ENCODE results near the gene RTP3.

The RTP3 gene

DNA sequence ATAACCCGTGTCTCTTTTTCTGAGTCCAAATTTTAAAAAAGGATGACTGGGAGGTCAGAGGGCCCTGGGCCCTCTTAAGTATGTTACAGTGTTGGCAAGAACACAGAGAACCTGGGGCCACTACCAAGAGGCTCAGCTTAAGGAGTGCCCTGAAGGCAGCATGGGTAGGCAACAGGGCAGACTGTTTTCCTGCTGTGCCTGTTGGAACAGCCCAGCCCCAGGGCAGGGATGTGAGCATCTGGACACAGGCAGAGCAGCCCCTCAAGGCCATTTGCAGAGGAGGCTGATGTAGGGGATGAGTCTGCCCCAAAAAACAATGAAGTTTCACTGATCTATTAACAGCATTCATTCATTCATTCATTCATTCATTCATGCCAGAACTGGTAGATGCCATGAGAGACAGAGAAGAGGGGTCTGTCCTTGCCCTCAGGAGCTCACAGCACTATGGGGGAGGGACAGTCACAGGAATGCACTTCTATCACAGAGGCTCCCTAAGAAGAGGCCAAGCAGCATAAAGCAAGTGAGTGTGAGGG, 30.8 kb upstream of the RTP3 start:
- no peak for DNase-seq
- Histone ChIP-seq H3K27me3 (replicated peaks) (peaks cover 46% of the 10 kb centered on the region), H3K36me3 (replicated peaks) (no peaks in the 10 kb centered on the region), H3K4me3 (ENCODE audit: low read depth, low read length) (no peak overlapping the region), H3K27ac (no peak overlapping the region)
- no peak for TF ChIP-seq CTCF (IDR thresholded peaks at IDR 0.05; ENCODE audit: low read depth, low read length, missing control alignments)
- in situ Hi-C loops (cut with HindIII; ENCODE audit: low pct_ligation_motif_present, low sequenced_read_pairs) = no loop called here

DNA sequence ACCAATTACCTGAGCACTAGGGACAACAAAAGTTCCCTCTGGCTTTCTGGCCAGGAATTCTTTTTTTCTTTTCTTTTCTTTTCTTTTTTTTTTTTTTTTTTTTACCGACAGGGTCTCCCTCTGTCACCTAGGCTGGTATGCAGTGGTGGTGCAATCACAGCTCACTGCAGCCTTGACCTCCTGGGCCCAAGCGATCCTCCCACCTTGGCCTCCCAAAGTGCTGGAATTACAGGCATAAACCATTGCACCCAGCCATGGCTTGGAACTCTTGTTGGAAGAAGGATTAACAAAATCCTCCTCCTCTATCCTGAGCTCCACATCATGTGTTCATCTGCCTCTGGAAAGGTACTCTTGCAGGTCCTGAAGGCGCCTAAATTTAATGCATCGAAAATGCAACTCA, 30.2 kb upstream of the RTP3 start:
- TF ChIP-seq CTCF (IDR thresholded peaks at IDR 0.05; ENCODE audit: low read depth, low read length, missing control alignments) = no peak
- DNase-seq = no peak
- in situ Hi-C loops (cut with HindIII; ENCODE audit: low pct_ligation_motif_present, low sequenced_read_pairs) = no loop called here
- H3K27ac ChIP-seq = no peak overlapping the region
- no peaks in the 10 kb centered on the region for H3K36me3 ChIP-seq (replicated peaks)
- no peak overlapping the region for H3K4me3 ChIP-seq (ENCODE audit: low read depth, low read length)
- H3K27me3 ChIP-seq (replicated peaks) = peaks cover 49% of the 10 kb centered on the region

DNA sequence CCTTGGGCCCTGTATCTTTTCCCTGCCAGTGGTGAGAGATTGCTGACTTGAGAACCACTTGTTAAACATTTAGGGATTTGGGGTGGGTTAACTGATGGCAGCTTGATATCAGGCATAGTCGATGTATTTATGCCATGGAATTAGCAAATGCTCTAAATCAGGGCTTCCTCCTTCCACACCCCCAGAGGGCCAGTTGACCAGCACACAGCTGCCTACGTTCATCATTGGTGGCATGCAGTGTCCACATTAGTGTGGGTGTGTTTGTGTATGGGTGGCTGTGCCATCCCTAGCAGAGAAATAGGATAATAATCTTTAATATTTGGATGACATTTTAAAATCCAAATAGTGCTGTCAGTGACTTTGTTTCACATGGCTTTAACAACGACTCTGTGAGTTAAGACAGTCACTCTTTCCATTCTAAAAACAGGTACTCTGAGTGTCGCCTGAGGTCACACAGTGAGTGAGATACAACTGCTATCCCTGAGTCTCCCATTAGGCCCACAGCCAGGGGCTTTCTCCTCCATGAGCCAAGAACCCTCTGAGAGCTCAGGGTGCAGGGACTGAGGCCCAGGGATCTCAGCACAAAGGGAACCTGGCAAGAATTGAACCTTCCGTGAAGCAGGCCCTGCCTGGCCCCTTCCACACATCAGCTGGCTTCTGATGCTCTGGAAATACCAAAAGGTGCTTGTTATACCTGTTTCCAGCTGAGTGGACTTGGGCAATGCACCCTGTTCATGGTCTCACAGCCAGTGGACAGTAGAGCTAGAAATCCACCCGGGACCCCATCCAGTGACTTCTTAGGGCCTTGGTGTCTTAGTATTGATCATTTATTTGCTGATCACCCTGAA, 28.8 kb upstream of the RTP3 start:
- H3K4me3 ChIP-seq (ENCODE audit: low read depth, low read length) = no peak overlapping the region
- DNase-seq = no peak
- peaks cover 41% of the 10 kb centered on the region for H3K27me3 ChIP-seq (replicated peaks)
- no peak overlapping the region for H3K27ac ChIP-seq
- H3K36me3 ChIP-seq (replicated peaks) = no peaks in the 10 kb centered on the region
- in situ Hi-C loops (cut with HindIII; ENCODE audit: low pct_ligation_motif_present, low sequenced_read_pairs) = no loop called here
- no peak for TF ChIP-seq CTCF (IDR thresholded peaks at IDR 0.05; ENCODE audit: low read depth, low read length, missing control alignments)

DNA sequence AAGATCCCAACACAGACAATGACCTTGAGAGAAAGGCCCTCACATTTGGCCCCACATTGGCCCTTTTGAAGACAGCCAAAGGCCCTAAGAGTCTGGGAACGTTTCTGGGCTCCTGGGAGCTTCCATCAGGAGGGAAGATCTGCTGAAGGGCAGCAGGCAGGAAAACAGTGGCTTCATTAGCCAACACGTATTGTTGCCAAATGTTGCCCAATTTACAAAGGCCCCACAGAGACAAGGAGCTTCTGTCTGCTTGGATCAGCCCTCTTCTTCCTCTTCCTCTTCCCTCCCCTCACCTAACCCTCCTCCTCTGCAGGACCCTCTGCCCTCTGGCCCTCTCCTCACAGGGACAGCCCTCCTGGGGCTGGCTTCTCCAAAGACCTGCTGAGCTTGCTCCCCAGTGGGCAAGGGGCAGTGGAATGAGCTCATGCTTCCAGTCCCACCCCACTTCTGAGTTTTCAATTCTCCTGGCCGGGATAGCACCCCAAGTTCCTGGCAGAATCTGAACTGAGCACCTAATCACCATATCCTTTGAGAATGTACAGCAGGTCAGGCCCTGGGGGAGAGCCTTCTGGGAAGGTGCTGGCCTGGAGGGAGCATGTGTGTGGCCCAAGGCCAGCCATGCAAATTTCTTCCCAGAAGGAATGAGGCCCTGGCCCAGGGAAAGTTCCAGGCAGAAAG, 28.0 kb upstream of the RTP3 start:
- no peak for TF ChIP-seq CTCF (IDR thresholded peaks at IDR 0.05; ENCODE audit: low read depth, low read length, missing control alignments)

DNA sequence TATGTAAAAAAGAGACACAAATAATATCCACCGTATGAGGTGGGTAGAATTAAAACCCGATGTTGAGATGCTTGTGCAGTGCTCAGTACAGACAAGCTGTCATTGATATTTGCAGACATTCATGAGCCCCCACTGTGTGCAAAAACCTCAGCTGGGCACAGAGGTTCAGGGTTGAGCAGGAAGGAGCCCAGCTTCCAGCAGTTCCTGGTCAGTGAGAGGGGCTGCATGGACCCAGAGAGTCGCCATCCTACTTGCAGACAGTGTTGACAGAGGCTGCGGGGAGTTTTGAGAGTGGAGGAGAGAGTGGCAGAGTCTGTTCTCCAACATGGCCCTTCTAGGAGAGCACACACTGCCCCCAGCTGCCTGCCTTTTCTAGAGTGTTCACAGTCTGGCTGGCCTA, 26.9 kb upstream of the RTP3 start:
- Histone ChIP-seq H3K27me3 (replicated peaks) (peaks cover 27% of the 10 kb centered on the region), H3K36me3 (replicated peaks) (no peaks in the 10 kb centered on the region), H3K27ac (no peak overlapping the region), H3K4me3 (ENCODE audit: low read depth, low read length) (no peak overlapping the region)
- TF ChIP-seq CTCF (IDR thresholded peaks at IDR 0.05; ENCODE audit: low read depth, low read length, missing control alignments) = no peak
- in situ Hi-C loops (cut with HindIII; ENCODE audit: low pct_ligation_motif_present, low sequenced_read_pairs) = no loop called here
- no peak for DNase-seq

More for the DNA sequence above, 28.0 kb upstream of the RTP3 start:
- in situ Hi-C loops (cut with HindIII; ENCODE audit: low pct_ligation_motif_present, low sequenced_read_pairs) = no loop called here
- Histone ChIP-seq H3K36me3 (replicated peaks) (no peaks in the 10 kb centered on the region), H3K27ac (no peak overlapping the region), H3K4me3 (ENCODE audit: low read depth, low read length) (no peak overlapping the region), H3K27me3 (replicated peaks) (peaks cover 33% of the 10 kb centered on the region)
- no peak for DNase-seq

All from brain microvascular endothelial cell (primary cell).